Measurements from ENCODE around the gene BLVRB. TPM values are rescaled to one million over a fixed set of nuclear protein-coding genes. Genes with fewer than 3 reads are reported as not detected.

Gene BLVRB
- total RNA-seq, 1 donor from 2014 or later = 86.1 TPM

- no peaks in the 10 kb centered on the region for H3K27me3 ChIP-seq (ENCODE audit: control insufficient read depth, insufficient read depth, low read length)
- no peak for DNase-seq (ENCODE audit: low read depth)
- H3K4me3 ChIP-seq (ENCODE audit: low read depth, low read length) = no peak overlapping the region
- H3K36me3 ChIP-seq (ENCODE audit: control insufficient read depth, insufficient read depth, low read length) = no peaks in the 10 kb centered on the region
- TF ChIP-seq, protein P1, sequence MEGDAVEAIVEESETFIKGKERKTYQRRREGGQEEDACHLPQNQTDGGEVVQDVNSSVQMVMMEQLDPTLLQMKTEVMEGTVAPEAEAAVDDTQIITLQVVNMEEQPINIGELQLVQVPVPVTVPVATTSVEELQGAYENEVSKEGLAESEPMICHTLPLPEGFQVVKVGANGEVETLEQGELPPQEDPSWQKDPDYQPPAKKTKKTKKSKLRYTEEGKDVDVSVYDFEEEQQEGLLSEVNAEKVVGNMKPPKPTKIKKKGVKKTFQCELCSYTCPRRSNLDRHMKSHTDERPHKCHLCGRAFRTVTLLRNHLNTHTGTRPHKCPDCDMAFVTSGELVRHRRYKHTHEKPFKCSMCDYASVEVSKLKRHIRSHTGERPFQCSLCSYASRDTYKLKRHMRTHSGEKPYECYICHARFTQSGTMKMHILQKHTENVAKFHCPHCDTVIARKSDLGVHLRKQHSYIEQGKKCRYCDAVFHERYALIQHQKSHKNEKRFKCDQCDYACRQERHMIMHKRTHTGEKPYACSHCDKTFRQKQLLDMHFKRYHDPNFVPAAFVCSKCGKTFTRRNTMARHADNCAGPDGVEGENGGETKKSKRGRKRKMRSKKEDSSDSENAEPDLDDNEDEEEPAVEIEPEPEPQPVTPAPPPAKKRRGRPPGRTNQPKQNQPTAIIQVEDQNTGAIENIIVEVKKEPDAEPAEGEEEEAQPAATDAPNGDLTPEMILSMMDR (IDR thresholded peaks at IDR 0.05; ENCODE audit: insufficient read depth, low read length, poor library complexity, severe bottlenecking) = no peak
Observed at GRCh38 chr19:40419780-40420179, 45.8 kb downstream of the BLVRB start.

DNA sequence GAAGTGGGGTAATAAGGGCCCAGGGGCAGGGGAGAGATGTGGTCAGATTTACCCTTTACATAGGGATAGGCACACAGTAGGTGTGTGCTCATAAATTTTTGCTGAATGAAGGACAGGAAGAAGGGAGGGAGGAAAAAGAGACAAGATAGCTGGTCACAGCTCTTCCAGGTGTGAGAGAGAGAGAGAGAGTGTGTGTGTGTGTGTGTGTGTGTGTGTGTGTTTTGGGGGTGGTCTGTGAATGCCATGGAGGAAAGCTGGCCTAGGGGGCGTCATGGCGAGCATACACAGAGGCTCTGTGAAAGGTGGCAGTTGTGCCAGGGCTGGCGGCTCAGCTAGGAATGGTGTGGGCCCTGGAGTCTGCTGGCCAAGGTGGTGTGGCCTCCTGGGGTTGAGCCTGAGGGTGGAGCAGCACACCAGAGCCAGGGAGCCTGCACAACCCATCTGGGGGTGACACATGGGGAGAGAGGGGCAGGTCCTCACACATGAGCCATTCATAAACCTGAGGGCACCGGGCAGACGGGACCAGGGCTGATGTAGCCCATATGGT is 46.4 kb downstream of the BLVRB start:
- Histone ChIP-seq H3K27me3 (ENCODE audit: control insufficient read depth, insufficient read depth, low read length) (no peaks in the 10 kb centered on the region), H3K36me3 (ENCODE audit: control insufficient read depth, insufficient read depth, low read length) (no peaks in the 10 kb centered on the region), H3K4me3 (ENCODE audit: low read depth, low read length) (no peak overlapping the region)
- TF ChIP-seq, protein P1 (IDR thresholded peaks at IDR 0.05; ENCODE audit: insufficient read depth, low read length, poor library complexity, severe bottlenecking) = no peak
- DNase-seq (ENCODE audit: low read depth) = no peak

- TF ChIP-seq, protein P1 (IDR thresholded peaks at IDR 0.05; ENCODE audit: insufficient read depth, low read length, poor library complexity, severe bottlenecking) = no peak
- H3K4me3 ChIP-seq (ENCODE audit: low read depth, low read length) = no peak overlapping the region
- H3K27me3 ChIP-seq (ENCODE audit: control insufficient read depth, insufficient read depth, low read length) = no peaks in the 10 kb centered on the region
- no peak for DNase-seq (ENCODE audit: low read depth)
- H3K36me3 ChIP-seq (ENCODE audit: control insufficient read depth, insufficient read depth, low read length) = no peaks in the 10 kb centered on the region
Observed at GRCh38 chr19:40418040-40418439, 47.5 kb downstream of the BLVRB start.

DNA sequence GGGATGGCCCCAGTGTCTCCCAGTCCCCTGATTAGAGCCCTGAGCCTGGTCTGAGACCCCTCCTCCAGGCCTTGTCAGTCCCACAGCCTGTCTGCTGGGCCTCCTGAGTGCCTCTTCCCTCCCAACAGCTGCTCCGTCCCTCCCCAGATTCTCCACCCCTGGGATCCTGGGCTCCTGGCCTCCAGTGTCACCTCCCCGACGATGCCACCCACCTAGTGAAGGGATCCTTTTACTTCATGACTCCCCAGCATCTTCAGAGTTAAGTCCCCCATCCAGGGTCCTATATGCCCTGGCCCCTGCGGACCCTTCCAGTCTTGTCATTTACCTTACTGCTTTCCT is 47.9 kb downstream of the BLVRB start:
- TF ChIP-seq, protein P1 (IDR thresholded peaks at IDR 0.05; ENCODE audit: insufficient read depth, low read length, poor library complexity, severe bottlenecking) = no peak
- H3K4me3 ChIP-seq (ENCODE audit: low read depth, low read length) = no peak overlapping the region
- DNase-seq (ENCODE audit: low read depth) = no peak
- no peaks in the 10 kb centered on the region for H3K36me3 ChIP-seq (ENCODE audit: control insufficient read depth, insufficient read depth, low read length)
- no peaks in the 10 kb centered on the region for H3K27me3 ChIP-seq (ENCODE audit: control insufficient read depth, insufficient read depth, low read length)

- Histone ChIP-seq H3K36me3 (ENCODE audit: control insufficient read depth, insufficient read depth, low read length) (no peaks in the 10 kb centered on the region), H3K4me3 (ENCODE audit: low read depth, low read length) (no peak overlapping the region), H3K27me3 (ENCODE audit: control insufficient read depth, insufficient read depth, low read length) (no peaks in the 10 kb centered on the region)
- TF ChIP-seq, protein P1 (IDR thresholded peaks at IDR 0.05; ENCODE audit: insufficient read depth, low read length, poor library complexity, severe bottlenecking) = no peak
- DNase-seq (ENCODE audit: low read depth) = no peak
Observed at GRCh38 chr19:40416918-40417642, 48.5 kb downstream of the BLVRB start.

- Histone ChIP-seq H3K4me3 (ENCODE audit: low read depth, low read length) (no peak overlapping the region), H3K27me3 (ENCODE audit: control insufficient read depth, insufficient read depth, low read length) (no peaks in the 10 kb centered on the region), H3K36me3 (ENCODE audit: control insufficient read depth, insufficient read depth, low read length) (no peaks in the 10 kb centered on the region)
- TF ChIP-seq, protein P1 (IDR thresholded peaks at IDR 0.05; ENCODE audit: insufficient read depth, low read length, poor library complexity, severe bottlenecking) = no peak
- DNase-seq (ENCODE audit: low read depth) = no peak
Observed at GRCh38 chr19:40415768-40416167, 49.8 kb downstream of the BLVRB start.

All from kidney epithelial cell (primary cell).